MV-4-11 (cell line): Measurements from ENCODE around the gene AUTS2.

Experiments
- DNase-seq: peaks from one replicate; lab custom pipeline; 2025; lab: John Stamatoyannopoulos, UW

The AUTS2 gene

GRCh38 chr7:69598081-69598486, at the start of gene AUTS2:
Gene AUTS2, plus strand, starts transcription at chr7:69598475. Its CDS starts 1,179 bp downstream, at chr7:69599654.
- no peak for DNase-seq

- no peak for DNase-seq
Observed at GRCh38 chr7:69550991-69551390, 47.3 kb upstream of the AUTS2 start.

DNA sequence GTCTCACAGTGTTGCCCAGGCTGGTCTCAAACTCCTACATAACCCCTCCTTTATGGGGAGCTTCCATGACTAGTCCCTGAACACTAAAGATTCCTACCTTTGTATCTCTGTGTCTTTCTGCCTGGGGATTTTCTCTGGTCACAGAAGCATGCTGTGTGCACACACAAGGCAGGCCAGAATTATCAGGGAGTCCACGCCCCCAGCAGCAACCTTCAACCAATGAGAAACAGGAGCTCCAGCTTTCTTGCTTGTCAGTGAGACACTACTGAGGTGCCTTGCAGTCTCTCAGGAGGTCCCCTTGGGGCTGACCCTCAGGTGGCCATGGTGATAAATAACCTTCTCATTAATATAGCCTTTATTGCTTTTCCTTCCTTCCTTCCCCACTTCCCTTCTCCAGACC, 45.1 kb upstream of the AUTS2 start:
- no peak for DNase-seq

DNA sequence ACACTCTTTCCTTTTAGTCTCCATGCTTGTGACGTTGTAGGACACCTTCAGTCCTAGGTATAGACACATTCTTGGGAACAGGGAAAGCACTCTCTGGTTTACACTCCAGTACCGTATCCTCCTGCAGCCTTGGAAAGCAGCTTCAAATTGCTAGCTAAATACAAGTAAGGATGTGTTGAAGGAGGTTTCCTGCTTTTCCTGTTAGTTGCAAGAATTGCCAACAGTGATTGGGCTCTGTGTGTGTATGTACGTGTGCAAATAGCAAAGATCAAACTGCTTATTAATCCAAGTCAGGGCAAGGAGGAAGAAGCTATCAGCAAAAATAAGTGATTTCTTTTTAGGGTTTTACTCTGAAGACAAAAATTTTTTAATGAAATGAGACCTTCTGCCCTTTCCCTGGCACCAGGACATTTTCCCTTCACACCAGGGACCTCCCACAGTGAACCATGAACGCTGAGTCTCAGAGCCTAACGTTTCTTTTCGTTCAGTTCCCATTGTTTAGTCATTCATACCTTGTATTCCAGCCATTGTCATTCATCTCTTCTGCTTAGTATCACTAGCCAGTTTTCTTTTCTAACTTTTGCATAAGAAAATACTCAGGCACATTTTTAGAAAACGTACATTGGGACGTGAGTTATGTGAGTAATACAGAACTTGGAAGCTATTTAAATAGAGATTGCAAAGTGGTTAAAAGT, 36.9 kb upstream of the AUTS2 start:
- DNase-seq = no peak

DNA sequence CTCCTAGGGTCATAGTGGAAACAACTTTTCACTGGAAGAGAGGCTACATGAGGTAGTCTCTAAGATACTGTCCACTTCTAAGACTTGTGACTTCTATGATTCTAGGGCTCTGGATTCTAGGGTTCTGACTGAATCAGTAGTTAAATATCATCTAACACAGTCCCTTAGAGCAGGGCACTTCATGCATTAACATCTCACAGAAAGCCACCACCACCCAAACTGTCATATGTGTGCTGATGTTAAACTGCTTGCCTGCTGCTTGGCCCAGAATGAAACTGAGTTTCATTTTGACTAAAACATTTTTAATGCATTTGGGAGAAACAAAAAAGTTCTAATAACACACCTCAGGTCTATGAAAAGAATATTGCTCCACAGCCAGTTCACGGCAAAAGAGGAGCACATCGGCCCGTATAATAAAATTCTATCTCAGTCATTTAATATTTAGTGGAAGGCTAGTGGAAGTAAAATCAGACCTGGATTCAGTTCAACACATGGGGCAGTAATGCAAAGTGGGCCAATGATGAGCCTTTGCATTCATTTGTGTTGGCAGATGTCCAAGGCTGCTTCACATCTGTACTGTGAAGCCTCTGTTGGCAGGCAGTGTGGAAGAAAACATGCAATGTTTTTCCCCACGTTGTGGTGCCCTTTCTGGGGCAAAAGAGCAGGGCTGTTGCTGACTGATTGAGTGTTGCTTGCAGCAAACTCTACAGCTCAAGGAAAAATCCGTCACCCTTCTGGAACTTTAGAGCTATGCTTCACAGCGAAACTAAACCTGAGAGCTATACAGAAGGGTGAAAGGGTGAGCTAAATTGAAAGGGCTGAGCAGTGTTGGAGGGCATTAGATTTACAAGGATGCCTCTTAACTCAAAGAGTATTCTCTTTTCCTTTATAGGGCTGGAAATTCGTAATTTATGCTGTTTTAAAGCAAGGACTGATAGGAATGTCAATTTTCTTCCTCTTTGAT, 33.5 kb upstream of the AUTS2 start:
- DNase-seq = no peak

DNA sequence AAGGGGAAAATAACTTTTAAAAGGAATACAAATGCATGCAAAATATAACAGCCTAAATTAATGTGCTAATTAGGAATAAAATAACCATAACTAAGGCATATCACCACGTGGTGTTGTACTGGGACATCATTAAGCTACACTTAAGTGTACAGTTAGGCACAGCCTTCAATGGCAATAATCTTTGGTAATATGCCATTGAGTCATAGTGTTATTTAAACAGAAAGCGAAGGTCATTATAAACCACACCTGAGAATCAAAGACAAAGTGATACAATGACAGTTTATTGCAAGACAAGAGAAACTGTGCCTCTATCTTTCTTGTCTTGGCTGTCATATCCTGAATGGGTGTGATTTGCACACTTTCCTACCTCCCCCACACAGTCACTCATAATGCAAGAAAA, 30.5 kb upstream of the AUTS2 start:
- no peak for DNase-seq

DNA sequence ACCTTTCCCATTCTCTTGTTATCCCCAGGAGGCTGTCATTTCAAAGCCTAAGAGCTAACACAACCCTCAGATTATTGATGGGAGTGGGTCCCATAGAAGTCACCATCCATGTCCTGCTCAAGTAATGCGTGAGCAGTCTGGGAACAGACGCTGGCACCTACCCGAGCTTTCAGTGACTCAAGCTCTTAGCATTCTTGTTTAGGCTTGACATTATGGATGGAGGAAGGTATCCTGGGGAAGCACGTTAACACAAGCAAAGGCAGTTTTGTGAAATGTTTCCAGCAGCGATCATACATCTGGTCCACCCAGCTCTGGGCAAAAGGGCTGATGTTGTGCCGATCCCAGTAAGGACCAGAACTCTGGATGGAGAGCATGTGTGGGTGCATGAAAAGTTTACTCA, 30.0 kb upstream of the AUTS2 start:
- no peak for DNase-seq

- DNase-seq = peak; percentile 25
Observed at GRCh38 chr7:69575651-69576050, 22.6 kb upstream of the AUTS2 start.

- DNase-seq = no peak
Observed at GRCh38 chr7:69577221-69577620, 21.1 kb upstream of the AUTS2 start.

DNA sequence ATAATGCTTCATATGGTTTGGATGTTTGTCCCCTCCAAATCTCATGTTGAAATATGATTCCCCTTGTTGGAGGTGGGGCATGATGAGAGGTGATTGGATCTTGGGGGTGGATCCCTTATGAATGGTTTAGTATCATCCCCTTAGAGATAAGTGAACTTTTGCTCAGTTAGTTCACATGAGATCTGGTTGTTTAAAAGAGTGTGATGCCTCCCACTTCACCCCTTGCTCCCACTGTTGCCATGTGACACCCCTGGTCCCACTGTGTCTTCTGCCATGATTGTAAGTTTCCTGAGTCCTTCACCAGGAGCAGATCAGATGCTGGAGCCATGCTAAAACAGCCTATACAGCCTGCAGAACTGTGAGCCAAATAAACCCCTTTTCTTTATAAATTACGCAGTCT, 13.1 kb upstream of the AUTS2 start:
- no peak for DNase-seq

- DNase-seq = no peak
Observed at GRCh38 chr7:69586321-69586720, 12.0 kb upstream of the AUTS2 start.

GRCh38 chr7:69588773-69589172, 9.5 kb upstream of the AUTS2 start:
- no peak for DNase-seq

- no peak for DNase-seq
Observed at GRCh38 chr7:69591805-69592204, 6.5 kb upstream of the AUTS2 start.

DNA sequence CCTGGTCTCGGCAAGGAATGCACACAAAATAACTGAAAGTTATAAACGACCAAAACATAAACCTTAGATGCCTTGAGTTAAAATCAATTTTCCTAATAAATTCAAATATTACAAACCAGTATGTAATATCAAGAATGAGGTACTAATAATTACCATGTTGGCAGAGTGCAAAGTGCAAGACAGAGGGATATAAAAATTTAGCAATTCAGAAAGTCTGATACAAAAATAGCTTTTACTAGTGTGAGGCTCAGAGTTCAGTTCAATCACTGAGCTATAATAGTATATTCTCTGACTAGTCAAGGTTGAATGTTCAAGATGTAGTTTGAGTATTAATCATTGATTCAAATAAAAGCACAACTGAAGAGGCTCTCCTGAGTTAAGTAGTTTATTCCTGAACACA, 4.8 kb upstream of the AUTS2 start:
- no peak for DNase-seq

DNA sequence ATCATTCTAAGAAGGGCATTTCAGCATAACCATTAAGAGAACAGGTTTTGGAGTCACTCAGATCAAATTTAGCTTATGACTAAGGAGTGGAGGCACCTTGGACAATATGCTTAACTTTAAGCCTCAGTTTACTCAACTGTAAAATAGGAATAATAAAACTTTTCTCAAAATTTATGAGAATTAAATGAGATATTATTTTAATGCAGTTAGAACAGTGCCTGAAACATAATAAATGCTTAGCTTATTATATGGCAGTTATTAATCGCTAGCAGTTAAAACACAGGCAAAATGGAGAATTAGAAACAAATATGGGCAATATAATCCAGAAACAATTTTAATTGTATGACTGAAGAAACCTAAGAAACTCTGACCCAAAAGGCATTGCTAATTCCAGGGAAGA, 2.9 kb upstream of the AUTS2 start:
- DNase-seq = no peak

- DNase-seq = no peak
Observed at GRCh38 chr7:69596056-69596455, 2.2 kb upstream of the AUTS2 start.

DNA sequence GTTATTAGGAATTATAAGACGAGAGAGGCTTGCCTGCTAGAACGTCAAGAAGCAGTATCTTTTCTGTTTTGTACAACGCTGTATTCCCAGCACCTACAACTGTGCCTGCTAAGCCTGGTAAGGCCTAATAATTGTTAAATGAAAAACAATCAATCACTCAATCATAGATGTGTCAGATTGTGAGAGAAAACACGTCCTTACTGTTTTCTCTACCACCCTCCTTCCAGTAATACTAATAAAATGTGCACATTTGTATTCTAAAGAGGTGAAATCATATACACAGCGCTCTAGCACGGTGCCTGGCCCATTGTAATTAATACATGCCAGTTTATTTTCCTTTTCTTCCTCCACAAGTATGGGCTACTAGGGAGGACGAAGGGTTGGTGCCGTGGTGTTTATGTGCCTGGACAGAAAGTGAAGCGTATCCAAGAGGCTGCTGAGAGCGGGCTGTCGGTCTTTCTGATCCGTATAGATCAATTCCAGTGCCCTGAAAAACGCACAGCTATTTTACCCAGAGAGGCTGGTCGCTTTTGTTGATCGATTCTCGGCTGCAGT, 1.5 kb upstream of the AUTS2 start:
- DNase-seq = no peak

DNA sequence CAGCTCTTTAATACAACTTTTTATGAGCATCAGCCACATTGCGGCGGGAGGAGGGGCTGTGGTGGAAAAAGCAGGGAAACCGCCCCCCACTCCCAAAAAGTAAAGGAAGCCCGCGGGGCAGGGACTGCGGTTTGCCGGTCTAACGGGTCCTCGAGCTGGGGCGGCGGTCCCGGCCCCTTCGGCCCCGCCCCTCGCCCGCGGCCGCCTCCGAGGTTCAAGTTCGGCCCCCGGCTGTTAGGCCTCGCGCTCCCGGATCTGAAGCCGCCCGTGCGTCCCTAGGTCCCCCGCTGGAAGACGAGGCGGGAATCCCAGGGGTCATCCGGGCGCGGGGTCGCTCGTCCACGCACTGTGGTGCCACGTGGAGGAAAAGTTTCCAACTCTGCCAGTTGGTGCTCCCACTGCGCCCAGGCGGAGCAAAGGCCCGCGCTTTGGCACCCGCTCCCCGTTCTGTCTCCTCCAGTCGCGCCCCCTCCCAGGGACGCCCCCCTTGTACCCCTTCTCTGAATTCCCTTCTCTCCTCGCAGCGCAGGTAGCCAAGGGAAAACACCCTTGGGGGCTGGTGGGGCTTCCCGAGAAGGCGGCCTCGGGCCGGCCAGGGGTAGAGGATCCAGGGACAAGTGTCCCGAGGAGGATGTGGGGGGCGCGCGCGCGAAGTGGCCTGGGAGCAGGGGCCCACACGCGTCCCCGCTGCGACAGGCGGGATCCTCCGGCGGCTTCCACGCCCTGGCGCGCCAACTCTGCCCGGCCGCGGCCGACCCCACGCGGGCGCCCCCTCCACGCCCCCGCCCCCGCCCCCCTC, 798 bp upstream of the AUTS2 start:
- no peak for DNase-seq

DNA sequence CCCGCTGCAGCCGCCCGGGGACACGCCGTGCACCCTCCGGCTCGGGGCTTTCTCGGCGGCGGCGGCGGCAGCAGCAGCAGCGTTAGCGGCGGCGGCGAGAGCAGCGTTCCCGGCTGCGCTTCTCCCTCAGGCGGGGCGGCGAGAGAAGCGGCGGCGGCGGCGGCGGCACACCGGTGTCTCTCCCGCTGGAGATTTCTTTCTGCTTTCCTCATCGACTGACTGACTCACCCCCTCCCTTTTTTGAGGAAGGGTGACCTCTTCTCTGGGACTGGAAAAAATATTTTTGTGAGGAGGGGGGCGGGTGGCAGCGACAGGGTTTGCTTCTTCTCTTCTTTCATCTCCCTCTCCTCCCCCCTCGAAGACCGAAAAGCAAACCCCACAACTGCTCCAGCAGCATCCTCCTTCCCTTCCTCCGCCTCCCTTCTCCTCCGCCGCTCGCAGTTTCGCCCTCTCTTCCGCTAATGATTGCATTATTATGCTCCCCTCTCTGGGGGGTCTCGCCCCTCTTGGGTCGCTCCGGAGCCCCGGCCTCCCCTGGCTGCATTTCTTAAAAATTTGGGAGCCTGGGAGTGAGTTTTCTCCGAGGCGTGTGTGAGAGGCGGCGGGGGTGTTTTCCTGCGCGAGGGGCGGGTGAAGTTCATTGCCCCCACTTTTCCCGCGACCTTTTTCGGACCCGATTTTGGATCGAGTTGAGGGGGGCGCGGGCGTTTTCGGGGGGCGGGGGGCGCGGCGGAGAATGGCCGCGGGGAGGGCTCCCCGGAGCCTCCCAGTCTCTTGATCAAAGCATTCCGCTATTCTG, 411 bp downstream of the AUTS2 start:
- DNase-seq = no peak

DNA sequence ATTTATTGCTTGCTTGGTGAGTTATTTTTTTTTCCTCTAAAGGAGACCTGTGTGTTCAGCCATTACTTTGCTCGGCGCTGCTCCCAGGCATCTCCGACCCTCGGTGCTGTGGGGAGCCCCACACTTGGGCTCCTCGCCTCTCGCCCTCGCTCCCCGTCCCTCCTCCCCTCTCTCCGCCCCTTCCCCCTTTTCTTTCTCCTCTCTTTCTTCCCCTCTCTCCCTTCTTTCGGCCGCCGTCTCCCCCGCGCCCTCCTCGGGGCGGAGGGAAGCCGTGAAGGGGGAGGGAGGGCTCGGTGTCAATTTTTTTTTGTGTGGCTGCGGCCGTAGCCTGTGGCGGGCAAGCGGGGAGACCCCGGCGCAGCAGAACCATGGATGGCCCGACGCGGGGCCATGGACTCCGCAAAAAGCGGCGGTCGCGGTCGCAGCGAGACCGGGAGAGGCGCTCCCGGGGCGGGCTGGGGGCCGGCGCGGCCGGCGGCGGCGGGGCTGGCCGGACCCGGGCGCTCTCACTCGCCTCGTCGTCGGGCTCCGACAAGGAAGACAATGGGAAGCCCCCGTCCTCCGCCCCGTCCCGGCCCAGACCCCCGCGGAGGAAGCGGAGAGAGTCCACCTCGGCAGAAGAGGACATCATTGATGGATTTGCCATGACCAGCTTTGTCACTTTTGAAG, 1.1 kb downstream of the AUTS2 start:
- no peak for DNase-seq
